Activated CD8-positive, alpha-beta memory T cell treated with anti-CD3 and anti-CD28 coated beads for 1 hour (primary cell): ENCODE results near the gene KDM2A.

ENCODE experiments used
- DNase-seq, 2 donors: peaks; one replicate each; pipeline ENCODE4 v3.0.0-alpha.2; 2020; ENCODE audit warnings: low read depth in 1 of 2; ENCODE audit errors: extremely low read depth in 1 of 2

The KDM2A gene

GRCh38 chr11:67299471-67300191, 180.6 kb downstream of the KDM2A start:
- no peak for DNase-seq

DNA sequence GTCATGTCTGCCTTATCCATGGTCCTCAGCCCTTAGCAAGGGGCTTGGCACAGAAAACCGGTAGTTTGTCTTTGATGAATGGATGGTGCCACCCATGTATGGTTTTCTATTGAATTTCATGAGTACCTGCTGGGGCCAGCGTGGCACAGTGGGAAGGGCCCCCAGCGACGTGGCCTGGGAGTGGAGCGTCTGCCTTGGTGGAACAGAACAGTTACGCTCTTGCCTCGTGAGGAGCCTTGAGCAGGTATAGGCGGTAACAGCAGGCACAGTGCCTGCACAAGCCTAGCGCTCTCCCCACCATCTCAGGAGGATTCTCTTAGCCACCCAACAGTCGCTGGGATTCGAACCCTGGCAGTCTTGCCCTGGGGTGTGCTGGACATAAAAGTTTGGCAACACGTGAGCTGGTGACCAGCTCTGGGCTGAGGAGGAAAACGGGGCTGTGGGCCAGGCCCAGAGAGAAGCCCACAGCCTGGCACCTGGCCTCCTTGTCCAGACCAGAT, 181.2 kb downstream of the KDM2A start:
- no peak for DNase-seq

DNA sequence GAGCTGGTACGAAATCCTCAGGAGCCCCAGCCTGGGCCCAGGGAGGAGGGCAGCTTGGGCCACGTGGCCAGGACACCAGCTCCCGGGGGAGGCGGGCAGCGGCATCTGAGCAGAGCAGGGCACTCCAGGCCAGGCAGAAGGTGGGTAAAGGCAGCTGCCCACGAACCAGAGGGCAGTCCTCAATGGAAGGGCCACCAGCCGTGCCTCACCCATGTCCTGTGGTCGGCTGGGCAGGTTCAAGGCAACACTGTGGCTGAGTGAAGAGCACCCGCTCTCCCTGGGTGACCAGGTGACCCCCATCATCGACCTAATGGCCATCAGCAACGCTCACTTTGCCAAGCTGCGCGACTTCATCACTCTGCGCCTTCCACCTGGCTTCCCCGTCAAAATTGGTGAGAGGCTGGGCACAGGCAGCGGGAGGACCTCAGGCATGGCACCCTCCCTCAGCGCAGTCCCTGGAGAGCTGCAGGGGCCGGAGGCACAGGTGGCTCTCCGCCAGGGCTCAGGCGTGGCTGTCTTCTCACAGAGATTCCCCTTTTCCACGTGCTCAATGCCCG, 181.8 kb downstream of the KDM2A start:
- DNase-seq: no peak

DNA sequence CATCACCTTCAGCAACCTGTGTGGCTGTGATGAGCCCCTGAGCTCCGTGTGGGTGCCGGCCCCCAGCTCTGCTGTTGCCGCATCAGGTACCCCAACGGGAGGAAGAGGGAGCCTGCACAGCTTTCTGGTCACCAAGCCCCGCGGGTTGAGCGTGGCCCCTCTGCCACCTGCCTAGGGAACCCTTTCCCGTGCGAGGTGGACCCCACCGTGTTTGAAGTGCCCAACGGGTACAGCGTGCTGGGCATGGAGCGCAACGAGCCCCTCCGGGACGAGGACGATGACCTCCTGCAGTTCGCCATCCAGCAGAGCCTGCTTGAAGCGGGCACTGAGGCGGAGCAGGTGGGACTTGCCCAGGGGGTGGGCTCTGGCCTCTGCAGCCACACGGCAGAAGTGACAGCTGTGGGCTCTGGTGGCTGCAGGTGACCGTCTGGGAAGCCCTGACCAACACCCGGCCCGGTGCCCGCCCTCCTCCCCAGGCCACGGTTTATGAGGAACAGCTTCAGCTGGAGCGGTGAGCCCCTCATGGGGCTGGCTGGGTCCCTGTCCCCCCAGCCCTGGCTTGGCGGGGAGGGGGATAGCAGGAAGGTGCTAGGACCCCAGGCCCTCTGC, 182.4 kb downstream of the KDM2A start:
- DNase-seq: no peak

DNA sequence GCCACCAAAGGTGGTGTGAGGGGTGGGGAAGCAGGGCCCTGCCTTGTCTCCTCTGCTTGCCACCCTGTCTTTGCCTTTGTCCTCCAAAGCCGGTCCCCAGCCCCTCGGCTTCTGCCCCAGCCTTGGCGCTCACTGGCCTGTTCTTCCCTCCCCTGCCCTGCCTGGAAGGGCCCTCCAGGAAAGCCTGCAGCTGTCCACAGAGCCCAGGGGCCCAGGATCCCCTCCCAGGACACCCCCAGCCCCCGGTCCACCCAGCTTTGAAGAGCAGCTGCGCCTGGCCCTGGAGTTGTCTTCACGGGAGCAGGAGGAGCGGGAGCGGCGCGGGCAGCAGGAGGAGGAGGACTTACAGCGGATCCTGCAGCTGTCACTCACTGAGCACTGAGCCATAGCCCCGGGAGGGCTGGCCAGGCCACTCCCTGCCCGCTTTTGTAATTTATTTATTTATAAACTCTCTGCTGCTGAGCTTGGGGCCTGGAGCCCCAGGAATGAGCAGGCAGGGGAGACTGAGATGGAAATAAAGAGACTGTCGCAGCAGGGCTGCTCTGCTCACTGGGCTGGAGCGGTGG, 183.0 kb downstream of the KDM2A start:
- DNase-seq: no peak

DNA sequence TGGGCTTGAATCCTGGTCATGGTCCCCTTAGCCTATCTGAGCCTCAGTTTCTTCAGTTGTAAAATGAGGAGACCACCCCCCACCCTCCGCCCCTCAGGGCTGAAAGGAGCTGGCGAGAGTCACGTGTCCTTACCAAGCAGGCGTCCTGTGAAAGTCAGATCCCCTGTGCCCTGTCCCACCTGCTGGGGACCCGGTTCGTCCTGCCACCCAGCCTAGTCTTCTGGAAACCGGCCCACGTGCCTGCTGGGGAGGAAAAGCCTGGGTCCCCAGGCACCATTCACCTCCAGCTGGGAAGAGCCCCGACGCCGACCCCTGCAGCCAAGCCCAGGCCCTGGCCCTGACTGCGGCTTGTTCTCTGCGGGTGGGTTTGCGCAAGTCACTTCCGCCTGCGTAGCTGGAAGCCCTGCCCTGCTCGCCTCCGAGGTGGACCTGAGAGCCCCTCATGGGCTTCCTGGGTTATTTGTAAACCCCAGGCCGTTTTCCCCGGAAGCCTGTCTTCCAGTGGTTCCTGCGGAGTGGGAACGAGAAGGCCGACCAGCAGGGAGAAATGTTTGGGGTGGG, 183.6 kb downstream of the KDM2A start:
- no peak for DNase-seq

- no peak for DNase-seq
Observed at GRCh38 chr11:67303132-67303834, 184.2 kb downstream of the KDM2A start, which contains the start of gene SSH3. TSS of gene SSH3 (plus strand) at chr11:67303530. CDS start at chr11:67303626, 96 bp downstream.

- DNase-seq: no peak
Observed at GRCh38 chr11:67303835-67304411, 184.9 kb downstream of the KDM2A start.

DNA sequence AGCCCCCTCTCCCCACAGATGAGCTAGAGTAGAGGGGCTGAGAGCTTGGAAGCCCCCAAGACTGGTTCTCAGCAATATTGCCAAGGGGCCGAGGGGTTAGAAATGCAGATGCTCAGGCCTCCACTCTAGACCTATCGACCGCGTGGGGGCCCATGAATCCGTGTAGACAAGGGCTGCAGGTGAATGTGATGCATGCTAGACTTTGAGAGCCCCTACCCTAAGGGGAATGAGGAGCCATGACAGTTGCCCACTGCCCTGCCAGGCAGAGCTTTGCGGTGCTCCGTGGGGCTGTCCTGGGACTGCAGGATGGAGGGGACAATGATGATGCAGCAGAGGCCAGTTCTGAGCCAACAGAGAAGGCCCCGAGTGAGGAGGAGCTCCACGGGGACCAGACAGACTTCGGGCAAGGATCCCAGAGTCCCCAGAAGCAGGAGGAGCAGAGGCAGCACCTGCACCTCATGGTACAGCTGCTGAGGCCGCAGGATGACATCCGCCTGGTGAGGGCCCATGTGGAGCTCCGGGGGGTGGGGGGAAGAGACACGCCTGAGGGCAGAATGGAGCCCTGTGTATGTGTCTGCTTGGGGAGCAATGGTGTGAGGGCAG, 185.5 kb downstream of the KDM2A start:
- DNase-seq: no peak

GRCh38 chr11:67306769-67307544, 187.9 kb downstream of the KDM2A start:
- DNase-seq: no peak

DNA sequence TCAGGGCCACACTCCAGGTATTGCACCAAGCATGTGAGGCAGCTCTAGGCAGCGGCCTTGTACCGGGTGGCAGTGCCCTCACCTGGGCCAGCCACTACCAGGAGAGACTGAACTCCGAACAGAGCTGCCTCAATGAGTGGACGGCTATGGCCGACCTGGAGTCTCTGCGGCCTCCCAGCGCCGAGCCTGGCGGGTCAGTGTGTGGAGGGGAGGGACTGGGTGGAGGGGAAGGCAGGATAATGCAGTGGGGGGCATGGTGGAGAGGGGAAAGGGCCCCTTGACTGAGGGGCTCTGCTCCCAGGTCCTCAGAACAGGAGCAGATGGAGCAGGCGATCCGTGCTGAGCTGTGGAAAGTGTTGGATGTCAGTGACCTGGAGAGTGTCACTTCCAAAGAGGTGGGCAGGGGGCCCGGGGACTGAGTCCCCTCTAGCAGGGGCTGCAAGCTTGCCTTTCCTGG, 188.5 kb downstream of the KDM2A start:
- DNase-seq: no peak
